Neural progenitor cell (in vitro differentiated cells): ENCODE data around the gene CNNM3.

Experiments used
- CTCF ChIP-seq: fragments of 200-600 bp; sonication (generic); IDR thresholded peaks from 2 replicates; pipeline ENCODE4 v1.5.1; 2017; ENCODE audit warnings: antibody characterized with exemption, mild to moderate bottlenecking
- EZH2 ChIP-seq: fragments of 200-600 bp; sonication (generic); IDR thresholded peaks from 2 replicates; pipeline ENCODE4 v1.6.1; 2017; ENCODE audit warnings: antibody characterized with exemption, mild to moderate bottlenecking, moderate library complexity

DNA sequence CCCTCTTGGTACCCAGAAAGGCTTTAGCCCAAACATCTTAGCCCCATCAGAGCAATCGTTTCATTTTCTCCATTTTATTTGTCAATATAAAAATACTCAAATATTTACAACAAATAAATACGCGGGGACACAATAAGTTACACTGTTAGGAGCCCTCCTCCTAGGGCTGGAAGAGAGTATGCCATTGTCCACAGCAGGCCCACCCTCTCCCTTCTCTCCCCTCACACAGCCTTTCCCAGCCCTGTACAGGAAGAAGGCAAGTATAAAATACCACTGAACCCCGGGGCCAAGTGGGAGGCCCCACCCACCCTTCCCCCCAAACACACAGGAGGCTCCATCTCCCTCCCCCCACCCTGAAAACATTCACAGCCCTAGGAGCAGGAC lies 43.6 kb downstream of the CNNM3 start:
- TF ChIP-seq CTCF (no peak), EZH2 (no peak)
